Measurements from ENCODE around the gene LUM. TPM values are rescaled to one million over a fixed set of nuclear protein-coding genes. Genes with fewer than 3 reads are reported as not detected.

LUM gene
- polyA plus RNA-seq, 3 donors: not detected

DNA sequence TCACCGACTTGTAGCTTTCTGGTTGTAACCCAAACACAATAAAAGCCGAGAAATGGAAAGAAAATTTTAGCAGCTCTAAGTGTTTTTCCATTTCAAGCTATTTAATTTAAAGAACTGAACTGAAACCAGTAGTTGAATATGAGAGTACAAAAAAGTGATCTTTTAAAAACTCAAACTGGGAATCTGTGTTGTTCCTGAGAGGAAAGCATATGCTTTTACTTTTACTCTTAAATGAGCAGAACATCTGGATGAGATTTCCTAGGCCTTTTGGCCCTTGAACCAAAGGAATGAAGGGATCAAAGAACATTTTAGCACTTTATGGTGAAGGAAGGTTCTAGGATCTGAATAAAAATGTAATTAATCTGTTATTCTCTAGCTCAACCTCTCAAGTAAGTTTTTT is 54.8 kb downstream of the LUM start:
- H3K27me3 Mint-ChIP-seq (ENCODE audit: low read depth in 3 of 3): no peaks in the 10 kb centered on the region
- H3K27ac Mint-ChIP-seq: no peak overlapping the region
- WGBS (ENCODE audit: insufficient coverage): no CpG with 5 or more reads among the region's 2 CpGs
- no peak overlapping the region for H3K9ac ChIP-seq (ENCODE audit: insufficient read depth, low read length, poor library complexity, severe bottlenecking)
- intact Hi-C loops (cut with micrococcal nuclease): no loop called here
- no peak overlapping the region for H3K4me3 Mint-ChIP-seq
- H3K36me3 ChIP-seq (replicated peaks in 1 of 2; ENCODE audit: control insufficient read depth in 1 of 2, insufficient read depth in 2 of 2, low read length in 2 of 2): no peaks in the 10 kb centered on the region
- no peak overlapping the region for H2AFZ ChIP-seq (ENCODE audit: insufficient read depth, low read depth, low read length, poor library complexity, severe bottlenecking)
- H3K9me3 Mint-ChIP-seq: no peaks in the 10 kb centered on the region
- H3K36me3 Mint-ChIP-seq: no peaks in the 10 kb centered on the region
- DNase-seq: no peak
- H3K4me3 ChIP-seq (replicated peaks in 1 of 3; ENCODE audit: low read depth in 2 of 3, low read length in 3 of 3): no peak overlapping the region
- H3K27me3 ChIP-seq (ENCODE audit: control insufficient read depth in 2 of 2, insufficient read depth in 2 of 2, low read length in 2 of 2): no peaks in the 10 kb centered on the region
- H3K4me2 ChIP-seq (replicated peaks; ENCODE audit: extremely low read depth, low read length, poor library complexity, severe bottlenecking): no peak overlapping the region
- no peaks in the 10 kb centered on the region for H3K4me1 ChIP-seq (ENCODE audit: control insufficient read depth in 1 of 2, insufficient read depth in 2 of 2, low read length in 2 of 2)
- H3K9me3 ChIP-seq (replicated peaks in 1 of 2; ENCODE audit: control insufficient read depth in 1 of 2, insufficient read depth in 1 of 2, low read length in 2 of 2): no peaks in the 10 kb centered on the region
- no peaks in the 10 kb centered on the region for H3K4me1 Mint-ChIP-seq
- H4K20me1 ChIP-seq (ENCODE audit: insufficient read depth, low read length): no peaks in the 10 kb centered on the region
- TF ChIP-seq, protein P1, sequence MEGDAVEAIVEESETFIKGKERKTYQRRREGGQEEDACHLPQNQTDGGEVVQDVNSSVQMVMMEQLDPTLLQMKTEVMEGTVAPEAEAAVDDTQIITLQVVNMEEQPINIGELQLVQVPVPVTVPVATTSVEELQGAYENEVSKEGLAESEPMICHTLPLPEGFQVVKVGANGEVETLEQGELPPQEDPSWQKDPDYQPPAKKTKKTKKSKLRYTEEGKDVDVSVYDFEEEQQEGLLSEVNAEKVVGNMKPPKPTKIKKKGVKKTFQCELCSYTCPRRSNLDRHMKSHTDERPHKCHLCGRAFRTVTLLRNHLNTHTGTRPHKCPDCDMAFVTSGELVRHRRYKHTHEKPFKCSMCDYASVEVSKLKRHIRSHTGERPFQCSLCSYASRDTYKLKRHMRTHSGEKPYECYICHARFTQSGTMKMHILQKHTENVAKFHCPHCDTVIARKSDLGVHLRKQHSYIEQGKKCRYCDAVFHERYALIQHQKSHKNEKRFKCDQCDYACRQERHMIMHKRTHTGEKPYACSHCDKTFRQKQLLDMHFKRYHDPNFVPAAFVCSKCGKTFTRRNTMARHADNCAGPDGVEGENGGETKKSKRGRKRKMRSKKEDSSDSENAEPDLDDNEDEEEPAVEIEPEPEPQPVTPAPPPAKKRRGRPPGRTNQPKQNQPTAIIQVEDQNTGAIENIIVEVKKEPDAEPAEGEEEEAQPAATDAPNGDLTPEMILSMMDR (IDR thresholded peaks at IDR 0.05): no peak
- no peak overlapping the region for H3K27ac ChIP-seq (ENCODE audit: low read depth in 1 of 2, low read length in 2 of 2)
- H3K79me2 ChIP-seq (ENCODE audit: insufficient read depth, low read length): no peaks in the 10 kb centered on the region

DNA sequence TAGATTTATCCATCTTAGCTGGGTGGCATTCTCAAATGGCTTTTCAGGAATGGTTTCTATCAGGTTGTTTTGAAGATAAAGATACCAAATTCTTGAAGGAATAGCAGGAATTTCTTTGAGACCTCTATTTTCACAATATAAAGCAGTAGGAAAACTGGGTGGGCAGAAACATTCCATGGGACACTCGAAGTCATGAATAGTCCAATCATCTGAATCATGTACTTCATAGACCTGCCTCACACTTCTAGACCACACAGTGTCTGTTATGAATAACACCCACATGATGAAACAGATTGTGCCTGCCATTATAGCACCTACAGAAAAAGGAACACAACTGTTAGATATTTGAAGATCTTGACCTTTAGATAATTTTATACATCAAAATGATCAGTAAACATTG is 55.3 kb downstream of the LUM start:
- no peak for DNase-seq
- Histone ChIP-seq H3K9ac (ENCODE audit: insufficient read depth, low read length, poor library complexity, severe bottlenecking) (no peak overlapping the region), H3K4me2 (replicated peaks; ENCODE audit: extremely low read depth, low read length, poor library complexity, severe bottlenecking) (no peak overlapping the region), H4K20me1 (ENCODE audit: insufficient read depth, low read length) (no peaks in the 10 kb centered on the region), H3K36me3 (replicated peaks in 1 of 2; ENCODE audit: control insufficient read depth in 1 of 2, insufficient read depth in 2 of 2, low read length in 2 of 2) (no peaks in the 10 kb centered on the region), H3K4me1 (ENCODE audit: control insufficient read depth in 1 of 2, insufficient read depth in 2 of 2, low read length in 2 of 2) (no peaks in the 10 kb centered on the region), H3K79me2 (ENCODE audit: insufficient read depth, low read length) (no peaks in the 10 kb centered on the region), H2AFZ (ENCODE audit: insufficient read depth, low read depth, low read length, poor library complexity, severe bottlenecking) (no peak overlapping the region), H3K27ac (ENCODE audit: low read depth in 1 of 2, low read length in 2 of 2) (no peak overlapping the region), H3K4me3 (replicated peaks in 1 of 3; ENCODE audit: low read depth in 2 of 3, low read length in 3 of 3) (no peak overlapping the region), H3K27me3 (ENCODE audit: control insufficient read depth in 2 of 2, insufficient read depth in 2 of 2, low read length in 2 of 2) (no peaks in the 10 kb centered on the region), H3K9me3 (replicated peaks in 1 of 2; ENCODE audit: control insufficient read depth in 1 of 2, insufficient read depth in 1 of 2, low read length in 2 of 2) (no peaks in the 10 kb centered on the region)
- H3K27ac Mint-ChIP-seq: no peak overlapping the region
- intact Hi-C loops (cut with micrococcal nuclease): no loop called here
- no peak overlapping the region for H3K4me3 Mint-ChIP-seq
- H3K36me3 Mint-ChIP-seq: no peaks in the 10 kb centered on the region
- no peaks in the 10 kb centered on the region for H3K4me1 Mint-ChIP-seq
- H3K27me3 Mint-ChIP-seq (ENCODE audit: low read depth in 3 of 3): no peaks in the 10 kb centered on the region
- TF ChIP-seq, protein P1 (IDR thresholded peaks at IDR 0.05): no peak
- no peaks in the 10 kb centered on the region for H3K9me3 Mint-ChIP-seq
- WGBS (ENCODE audit: insufficient coverage): no CpG with 5 or more reads among the region's 1 CpG
